ENCODE results near the gene COPG2.

COPG2 gene

DNA sequence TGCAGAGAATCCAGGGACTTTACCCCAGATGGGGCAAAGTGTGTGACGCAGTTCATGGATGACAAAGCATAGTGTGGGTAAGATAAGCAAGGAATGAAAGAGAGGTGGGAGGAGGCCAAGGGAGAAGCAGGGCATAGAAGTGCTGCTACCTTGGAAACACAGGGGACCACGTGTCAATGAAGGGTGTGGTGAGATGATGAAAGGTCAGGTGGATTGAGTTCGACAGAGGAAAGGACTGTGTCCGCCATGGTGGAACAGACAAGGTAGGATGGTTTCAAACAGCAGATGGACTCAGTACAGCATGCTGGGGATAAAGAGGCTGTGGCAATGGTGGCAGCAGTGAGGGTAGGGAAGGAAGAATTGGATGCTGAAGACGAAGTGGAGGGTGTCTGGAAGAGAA, 143.9 kb downstream of the COPG2 start:
- TF ChIP-seq NFIC (IDR thresholded peaks at IDR 0.05) (no peak), CREB1 (IDR thresholded peaks at IDR 0.05; ENCODE audit: low read depth) (no peak), USF1 (IDR thresholded peaks at IDR 0.05) (no peak), MAX (IDR thresholded peaks at IDR 0.05) (no peak), REST (IDR thresholded peaks at IDR 0.05; ENCODE audit: low read depth) (no peak), TAF1 (IDR thresholded peaks at IDR 0.05; ENCODE audit: low read depth) (no peak), EGR1 (IDR thresholded peaks at IDR 0.05) (no peak), RAD21 (IDR thresholded peaks at IDR 0.05; ENCODE audit: low read depth) (no peak), EP300 (IDR thresholded peaks at IDR 0.05; ENCODE audit: borderline replicate concordance) (no peak), TCF12 (IDR thresholded peaks at IDR 0.05; ENCODE audit: low read depth) (no peak), TEAD4 (IDR thresholded peaks at IDR 0.05) (no peak), YY1 (IDR thresholded peaks at IDR 0.05; ENCODE audit: low read depth) (no peak), CEBPB (IDR thresholded peaks at IDR 0.05) (no peak), ZBTB7A (IDR thresholded peaks at IDR 0.05; ENCODE audit: low read depth) (no peak), FOXM1 (IDR thresholded peaks at IDR 0.05; ENCODE audit: borderline replicate concordance, low read depth) (no peak)

DNA sequence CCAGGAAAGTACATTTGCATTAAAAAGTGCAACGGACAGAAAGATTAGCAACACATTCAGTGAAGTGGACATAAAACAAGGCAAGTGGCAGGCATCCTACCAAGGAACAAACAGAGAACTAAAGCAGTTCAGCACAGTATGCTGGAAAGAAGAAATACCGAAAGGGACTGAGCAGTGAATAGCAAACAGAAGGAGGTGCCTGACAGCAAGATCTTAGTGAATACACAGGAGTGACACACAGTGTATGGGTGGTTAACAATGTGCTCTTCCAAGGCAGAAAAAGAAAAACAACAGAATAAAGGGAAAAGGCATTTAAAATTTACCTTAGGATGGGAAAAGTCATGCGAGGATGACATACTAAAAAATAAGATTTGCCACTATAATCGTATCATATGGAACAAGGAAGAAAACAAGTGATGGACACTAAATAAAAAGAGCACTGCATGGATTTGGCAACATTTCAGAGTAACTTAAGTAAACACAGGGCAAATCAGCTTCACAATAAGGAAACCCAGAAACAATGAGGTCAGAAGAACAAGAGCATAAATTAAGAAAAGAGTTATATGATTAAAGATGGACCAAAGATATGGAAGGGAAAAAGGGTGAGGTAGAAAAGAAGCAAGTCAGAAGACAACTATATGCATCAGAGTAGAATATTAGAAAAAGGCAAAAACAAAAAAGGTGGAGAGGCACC, 147.1 kb downstream of the COPG2 start:
- TF ChIP-seq EP300 (IDR thresholded peaks at IDR 0.05; ENCODE audit: borderline replicate concordance): no peak
- no peak for TF ChIP-seq TEAD4 (IDR thresholded peaks at IDR 0.05)
- no peak for TF ChIP-seq YY1 (IDR thresholded peaks at IDR 0.05; ENCODE audit: low read depth)
- TF ChIP-seq REST (IDR thresholded peaks at IDR 0.05; ENCODE audit: low read depth): no peak
- TF ChIP-seq EGR1 (IDR thresholded peaks at IDR 0.05): no peak

GRCh38 chr7:130515315-130516040, 153.1 kb downstream of the COPG2 start:
- TF ChIP-seq EP300 (IDR thresholded peaks at IDR 0.05; ENCODE audit: borderline replicate concordance) (no peak), YY1 (IDR thresholded peaks at IDR 0.05; ENCODE audit: low read depth) (no peak), TEAD4 (IDR thresholded peaks at IDR 0.05) (no peak), NFIC (IDR thresholded peaks at IDR 0.05) (no peak), FOXM1 (IDR thresholded peaks at IDR 0.05; ENCODE audit: borderline replicate concordance, low read depth) (no peak), TCF12 (IDR thresholded peaks at IDR 0.05; ENCODE audit: low read depth) (no peak), TAF1 (IDR thresholded peaks at IDR 0.05; ENCODE audit: low read depth) (no peak), RAD21 (IDR thresholded peaks at IDR 0.05; ENCODE audit: low read depth) (no peak), USF1 (IDR thresholded peaks at IDR 0.05) (no peak), CREB1 (IDR thresholded peaks at IDR 0.05; ENCODE audit: low read depth) (no peak), ZBTB7A (IDR thresholded peaks at IDR 0.05; ENCODE audit: low read depth) (no peak), MAX (IDR thresholded peaks at IDR 0.05) (no peak), EGR1 (IDR thresholded peaks at IDR 0.05) (no peak), REST (IDR thresholded peaks at IDR 0.05; ENCODE audit: low read depth) (no peak), CEBPB (IDR thresholded peaks at IDR 0.05) (no peak)

GRCh38 chr7:130513447-130513846, 155.1 kb downstream of the COPG2 start:
- TF ChIP-seq CREB1 (IDR thresholded peaks at IDR 0.05; ENCODE audit: low read depth) (no peak), MAX (IDR thresholded peaks at IDR 0.05) (no peak), ZBTB7A (IDR thresholded peaks at IDR 0.05; ENCODE audit: low read depth) (no peak)

Data from Ishikawa (cell line).